Activated T-cell treated with anti-CD3 and anti-CD28 coated beads, Interleukin-2, amount 50 U/mL, for 1 hour (primary cell): Measurements from ENCODE around the gene MESP1.

ENCODE experiments used
- DNase-seq: peaks from one replicate; pipeline ENCODE4 v3.0.0-alpha.2; 2020

MESP1 gene

DNA sequence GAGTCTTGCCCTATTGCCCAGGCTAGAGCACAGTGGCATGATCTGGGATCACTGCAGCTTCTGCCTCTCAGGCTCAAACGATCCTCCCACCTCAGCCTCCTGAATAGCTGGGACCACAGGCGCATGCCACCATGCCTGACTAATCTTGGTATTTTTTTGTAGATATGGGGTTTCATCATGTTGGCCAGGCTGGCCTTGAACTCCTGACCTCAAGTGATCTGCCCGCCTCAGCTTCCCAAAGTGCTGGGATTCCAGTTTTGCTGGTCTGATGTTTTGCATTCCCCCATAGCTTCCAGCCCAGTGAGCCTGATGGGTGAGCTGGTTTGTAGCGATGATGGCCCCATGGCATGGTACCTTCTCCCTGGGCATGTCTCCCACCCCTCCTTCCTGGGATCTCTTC lies 4.7 kb upstream of the MESP1 start:
- DNase-seq, result no peak

GRCh38 chr15:89754361-89755154 lies 3.5 kb upstream of the MESP1 start:
- DNase-seq, result no peak

DNA sequence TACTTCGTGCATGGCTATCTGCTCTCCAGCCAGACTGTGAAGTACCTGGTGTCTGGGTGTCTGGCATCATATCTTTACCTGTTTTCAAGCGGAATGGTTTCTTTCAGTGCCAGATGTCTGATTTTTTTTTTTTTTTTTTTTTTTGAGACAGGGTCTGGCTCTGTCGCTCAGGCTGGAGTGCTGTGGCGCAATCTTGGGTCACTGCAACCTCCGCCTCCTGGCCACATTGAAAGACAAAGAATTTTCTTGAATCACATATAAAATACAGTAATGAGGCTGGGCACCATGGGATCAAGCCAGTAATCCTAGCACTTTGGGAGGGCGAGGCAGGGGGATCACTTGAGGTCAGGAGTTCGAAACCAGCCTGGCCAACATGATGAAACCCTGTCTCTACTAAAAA lies 2.8 kb upstream of the MESP1 start:
- DNase-seq, result no peak

DNA sequence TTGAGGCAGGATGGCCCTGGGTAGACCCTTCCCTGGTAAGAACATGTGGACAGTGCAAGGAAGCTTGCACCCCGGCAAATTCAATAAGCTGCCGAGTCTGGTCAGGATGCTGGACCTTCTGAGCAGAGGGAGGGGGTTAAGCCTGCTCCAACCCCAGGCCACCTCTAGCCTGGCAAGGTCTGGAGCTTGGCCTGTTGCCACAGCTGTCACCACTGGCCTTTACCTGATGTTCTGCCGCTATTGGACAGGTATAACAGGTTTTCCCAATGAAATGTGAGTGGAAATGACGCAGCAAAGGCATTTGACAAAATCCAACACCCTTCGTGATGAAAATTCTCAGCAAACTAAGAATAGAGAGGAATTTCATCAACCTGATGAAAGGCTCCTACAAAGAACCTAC lies 699 bp upstream of the MESP1 start:
- no peak for DNase-seq

DNA sequence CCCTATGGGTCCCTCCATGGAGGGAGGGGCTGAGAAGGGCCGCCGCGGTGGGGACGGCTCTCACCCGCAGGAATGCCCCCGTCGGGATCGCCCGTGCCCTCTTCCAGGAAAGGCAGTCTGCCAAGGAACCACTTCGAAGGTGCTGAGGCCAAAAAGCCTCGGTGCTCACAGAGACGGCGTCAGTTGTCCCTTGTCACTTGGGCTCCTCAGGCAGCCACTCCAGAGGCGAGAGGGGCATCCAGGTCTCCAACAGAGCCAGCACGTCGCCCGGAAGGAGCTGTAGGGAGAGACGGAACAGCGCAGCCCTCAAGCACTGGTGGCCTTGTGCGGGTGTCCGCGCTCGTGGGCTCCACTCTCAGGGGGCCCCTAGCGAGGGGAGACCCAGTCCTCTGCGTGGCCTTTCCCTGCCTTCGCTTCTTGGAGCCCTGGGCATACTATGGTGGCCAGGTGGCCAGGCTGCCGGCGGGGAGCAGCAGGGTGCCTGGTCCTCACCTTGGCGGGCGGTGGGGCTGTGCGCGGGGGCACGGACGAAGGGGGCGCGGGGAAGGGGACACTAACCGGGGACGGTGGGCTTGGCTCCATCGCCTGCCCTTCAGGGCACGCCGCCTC lies 994 bp downstream of the MESP1 start:
- DNase-seq, result peak; percentile 29

- DNase-seq, result no peak
These were observed 1.5 kb downstream of the MESP1 start for GRCh38 chr15:89749526-89749925.

DNA sequence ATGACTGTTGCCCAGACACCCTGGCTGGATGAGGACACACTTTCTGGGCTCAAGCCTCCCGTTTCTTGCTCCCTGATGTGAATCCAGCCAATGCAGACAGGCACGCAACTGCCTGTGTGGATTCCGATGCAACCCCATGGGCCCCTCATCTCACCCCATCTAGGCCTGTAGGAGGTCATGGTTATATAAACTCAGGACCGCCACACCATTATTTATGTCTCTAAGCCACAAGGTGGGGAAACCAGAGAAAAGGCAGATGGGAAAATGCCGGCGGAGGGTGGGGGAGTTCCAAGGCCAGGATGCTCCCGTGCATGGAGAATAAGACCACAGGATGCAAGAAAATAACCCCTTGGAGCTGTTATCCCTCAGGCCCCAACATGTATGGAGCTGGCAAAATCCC lies 2.0 kb downstream of the MESP1 start:
- no peak for DNase-seq

DNA sequence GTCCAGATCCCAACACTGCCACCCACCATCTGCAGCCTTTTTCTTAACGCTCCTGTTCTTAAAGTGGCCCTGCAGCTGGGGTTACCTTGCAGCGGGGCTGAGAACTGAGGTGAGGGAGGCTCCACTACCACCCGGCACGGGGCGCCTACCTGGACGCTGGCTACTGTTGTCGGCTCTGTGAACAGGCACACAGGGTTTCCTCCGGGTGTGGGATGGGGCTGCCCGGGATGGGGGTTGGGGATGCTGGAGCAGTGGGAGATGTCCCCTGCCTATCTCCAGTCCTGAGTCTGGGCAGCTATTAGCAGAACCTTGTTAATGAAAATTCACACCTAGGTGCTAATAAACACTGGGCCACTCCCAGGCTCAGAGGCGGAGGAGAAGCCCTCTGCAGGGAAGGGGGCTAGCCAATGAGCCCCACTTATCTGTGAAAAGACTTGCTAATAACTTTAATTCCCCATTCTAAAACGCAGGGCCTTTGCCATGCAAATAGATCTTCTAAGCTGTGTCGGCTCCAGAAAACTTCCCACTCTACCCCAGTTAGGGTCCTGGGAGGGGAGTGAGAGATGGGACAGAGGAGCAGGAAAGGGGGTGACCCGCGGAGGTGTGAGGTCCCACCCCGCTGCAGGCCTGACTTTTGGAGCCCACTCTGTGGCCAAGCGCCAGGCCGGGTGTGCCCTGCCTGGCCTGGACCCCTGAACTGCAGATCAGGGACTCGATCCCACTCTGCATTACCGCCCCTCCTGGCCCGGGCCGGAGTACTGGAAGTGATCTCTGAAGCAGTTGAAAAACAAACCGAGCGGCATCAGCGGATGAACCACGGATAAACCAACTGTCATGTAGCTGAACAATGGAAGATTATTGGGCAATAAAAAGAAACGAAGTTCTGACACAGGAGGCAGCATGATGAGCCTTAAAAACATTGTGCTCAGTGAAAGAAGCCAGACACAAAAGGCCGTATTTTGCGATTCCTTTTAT lies 3.1 kb downstream of the MESP1 start:
- no peak for DNase-seq

- DNase-seq, result no peak
These were observed 4.7 kb downstream of the MESP1 start for GRCh38 chr15:89746386-89746780.

DNA sequence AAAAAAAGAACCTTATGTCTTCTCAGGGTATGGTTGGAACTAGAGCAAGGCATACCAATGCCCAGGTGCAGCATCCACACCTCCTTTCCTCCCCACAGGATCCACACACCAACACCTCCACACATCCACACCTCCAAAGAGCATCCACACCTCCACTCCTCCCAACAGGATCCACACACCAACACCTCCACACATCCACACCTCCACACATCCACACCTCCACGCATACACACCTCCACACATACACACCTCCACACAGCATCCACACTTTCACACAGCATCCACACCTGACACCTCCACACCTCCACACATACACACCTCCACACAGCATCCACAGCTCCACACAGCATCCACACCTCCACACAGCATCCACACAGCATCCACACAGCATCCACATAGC lies 5.3 kb downstream of the MESP1 start:
- no peak for DNase-seq

DNA sequence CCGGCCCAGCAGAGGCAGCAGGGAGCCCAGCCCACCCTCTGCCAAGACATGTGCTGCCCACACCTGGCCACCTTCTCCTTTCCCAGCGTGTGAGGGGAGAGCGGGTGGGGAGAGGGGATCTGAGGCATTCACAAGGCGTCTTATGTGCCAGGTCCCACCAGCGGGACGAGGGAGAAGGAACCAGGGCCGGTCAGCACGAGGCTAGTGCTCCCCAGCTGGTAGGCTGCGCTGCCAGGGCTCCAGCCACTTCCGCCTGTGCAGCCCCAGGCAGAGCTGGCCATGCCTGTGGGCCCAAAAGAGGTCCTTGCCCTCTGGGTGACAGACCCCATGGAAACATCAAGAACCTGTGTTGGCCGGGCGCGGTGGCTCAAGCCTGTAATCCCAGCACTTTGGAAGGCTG lies 5.9 kb downstream of the MESP1 start:
- no peak for DNase-seq

DNA sequence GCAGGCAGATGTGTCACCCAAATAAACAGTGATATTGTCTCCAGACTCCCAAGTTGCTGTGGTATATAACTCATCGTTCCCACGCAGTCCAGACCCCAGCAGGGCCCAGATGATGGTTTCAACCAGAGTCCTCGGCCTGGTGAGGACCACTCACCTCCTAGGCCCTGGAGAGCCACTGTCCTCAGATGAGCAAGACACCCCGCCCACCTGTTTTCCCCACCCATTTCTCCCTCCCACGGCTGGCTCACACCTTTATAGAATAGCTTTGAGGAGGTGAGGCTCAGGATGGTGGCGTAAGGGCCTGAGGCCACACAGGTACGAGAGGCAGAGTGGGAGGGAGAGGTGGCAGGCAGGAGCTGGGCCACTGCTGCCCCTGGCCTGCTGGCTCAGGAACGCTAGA lies 7.5 kb downstream of the MESP1 start:
- DNase-seq, result no peak

DNA sequence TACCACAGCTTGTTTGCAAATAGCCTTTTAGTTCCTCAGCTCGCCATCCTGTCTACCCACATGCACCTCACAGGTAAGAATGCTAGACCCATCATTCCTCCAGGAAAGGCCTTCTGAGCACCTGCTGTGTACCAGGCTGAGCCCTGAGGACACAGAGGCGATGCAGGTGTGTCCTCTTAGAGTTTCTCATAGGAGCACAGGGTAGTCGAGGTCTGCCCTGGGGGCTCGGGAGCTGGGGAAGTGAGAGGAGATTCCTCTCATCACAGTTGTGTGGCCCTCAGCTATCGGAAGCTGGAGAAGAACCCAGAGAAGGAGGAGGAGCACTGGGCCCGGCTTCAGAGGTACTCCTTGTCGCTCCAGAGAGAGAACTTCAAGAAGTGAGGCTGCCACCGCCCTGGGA lies 8.0 kb downstream of the MESP1 start:
- DNase-seq, result no peak

- peak; percentile 42 for DNase-seq
These were observed 10.9 kb downstream of the MESP1 start for GRCh38 chr15:89740137-89740536.

DNA sequence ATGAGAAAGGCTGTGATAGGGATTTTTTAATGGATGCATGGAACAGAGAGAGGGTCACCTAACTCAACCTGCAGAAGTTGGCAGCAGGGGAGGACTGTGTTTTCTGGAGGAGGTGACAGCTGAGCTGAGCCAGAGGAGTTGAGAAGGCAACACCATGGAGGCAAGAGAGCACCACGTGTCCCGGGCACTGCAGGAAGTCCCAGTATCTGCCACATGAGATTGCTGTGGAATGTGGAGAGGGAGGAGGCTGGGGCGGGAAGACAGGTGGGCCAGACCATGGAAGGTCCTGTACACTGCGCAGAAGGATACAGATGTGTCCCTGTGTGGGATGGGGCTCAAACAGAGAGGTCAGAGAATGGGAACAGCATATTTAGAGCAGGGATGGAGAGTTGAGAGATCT lies 15.3 kb downstream of the MESP1 start:
- DNase-seq, result no peak

- no peak for DNase-seq
These were observed 18.4 kb downstream of the MESP1 start for GRCh38 chr15:89732451-89733172.

- no peak for DNase-seq
These were observed 19.8 kb downstream of the MESP1 start for GRCh38 chr15:89731275-89731674.

- DNase-seq, result no peak
These were observed 22.8 kb downstream of the MESP1 start for GRCh38 chr15:89728254-89728653.

- no peak for DNase-seq
These were observed 26.0 kb downstream of the MESP1 start for GRCh38 chr15:89725064-89725463.

GRCh38 chr15:89724621-89725020 lies 26.4 kb downstream of the MESP1 start:
- DNase-seq, result no peak

DNA sequence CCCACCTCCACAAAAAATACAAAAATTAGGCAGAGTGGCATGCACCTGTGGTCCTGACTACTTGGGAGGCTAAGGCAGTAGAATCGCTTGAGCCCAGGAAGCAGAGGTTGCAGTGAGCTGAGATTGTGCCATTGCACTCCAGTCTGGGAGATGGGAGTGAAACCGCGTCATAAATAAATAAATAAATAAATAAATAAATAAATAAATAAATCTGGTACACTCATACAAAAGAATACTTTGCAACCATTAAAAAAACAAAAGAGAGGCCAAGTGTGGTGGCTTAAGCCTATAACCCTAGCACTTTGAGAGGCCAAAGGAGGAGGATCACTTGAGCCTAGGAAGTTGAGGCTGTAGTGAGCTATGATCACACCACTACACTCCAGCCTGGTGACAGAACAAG lies 28.0 kb downstream of the MESP1 start:
- no peak for DNase-seq

DNA sequence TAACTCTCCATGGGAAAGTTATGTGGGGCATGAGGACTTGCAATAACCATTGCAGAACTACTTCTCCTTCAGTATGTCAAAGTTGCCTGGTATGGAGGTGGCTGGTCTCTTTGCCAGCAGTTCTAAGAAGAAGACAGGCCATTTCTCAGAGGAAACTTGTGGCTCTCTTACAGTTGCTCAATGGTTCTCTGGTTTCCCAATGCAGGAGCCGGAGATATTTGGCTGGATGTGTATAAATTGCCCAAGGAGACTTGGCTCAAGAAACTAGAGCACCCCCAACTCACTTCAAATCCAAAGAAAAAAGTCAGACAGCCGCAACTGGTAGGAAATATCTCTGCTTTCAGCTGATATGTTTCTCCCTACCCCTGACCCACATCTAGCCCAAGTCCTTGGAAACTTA lies 36.3 kb downstream of the MESP1 start:
- no peak for DNase-seq

DNA sequence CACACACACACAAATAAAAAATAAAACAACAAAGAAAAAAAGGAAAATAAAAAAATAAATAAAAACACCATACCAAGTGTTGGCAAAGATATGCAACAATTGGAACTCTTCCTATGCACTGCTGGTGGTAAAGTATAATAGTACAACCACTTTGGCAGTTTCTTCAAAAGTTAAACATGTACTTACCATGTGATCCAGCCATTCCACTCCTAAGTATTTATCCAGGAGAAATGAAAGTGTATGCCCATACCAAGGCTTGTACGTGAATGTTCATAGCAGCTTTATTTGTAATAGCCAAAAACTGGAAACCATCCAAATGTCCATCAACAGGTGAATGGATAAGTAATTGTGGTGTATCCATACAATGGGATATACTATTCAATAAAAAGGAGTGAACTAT lies 43.5 kb downstream of the MESP1 start:
- no peak for DNase-seq
